ENCODE results near the gene DCLK1.

DNA sequence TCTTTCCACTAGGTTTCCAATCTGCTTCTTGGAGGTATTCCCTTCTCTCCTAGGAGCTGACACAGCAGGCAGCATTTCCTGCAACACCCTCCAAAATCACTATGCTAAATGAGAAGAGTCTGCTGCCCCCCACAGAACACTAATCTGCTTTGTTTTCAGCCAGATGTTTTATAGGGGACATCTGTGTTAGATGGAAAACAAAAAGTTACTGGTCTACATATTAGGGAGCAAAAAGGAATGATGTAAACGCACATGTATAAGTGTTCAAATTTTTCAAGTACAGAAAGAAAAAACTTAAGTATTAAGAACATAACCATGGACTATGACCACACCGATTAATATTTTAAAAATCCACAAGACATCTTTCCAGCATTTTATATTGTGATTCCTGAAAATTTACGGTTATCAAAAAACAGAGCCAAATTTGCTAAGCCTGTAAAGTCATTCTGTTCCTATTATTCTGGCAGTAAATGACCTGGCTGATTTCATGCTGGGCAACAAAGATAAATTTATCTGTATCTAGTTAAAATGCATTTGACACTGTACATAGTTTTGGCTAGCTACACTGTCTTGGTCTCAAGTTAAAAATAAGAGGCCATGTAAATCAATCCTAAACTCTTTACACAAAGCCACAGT, 63.3 kb downstream of the DCLK1 start:
- TF ChIP-seq, protein P1, sequence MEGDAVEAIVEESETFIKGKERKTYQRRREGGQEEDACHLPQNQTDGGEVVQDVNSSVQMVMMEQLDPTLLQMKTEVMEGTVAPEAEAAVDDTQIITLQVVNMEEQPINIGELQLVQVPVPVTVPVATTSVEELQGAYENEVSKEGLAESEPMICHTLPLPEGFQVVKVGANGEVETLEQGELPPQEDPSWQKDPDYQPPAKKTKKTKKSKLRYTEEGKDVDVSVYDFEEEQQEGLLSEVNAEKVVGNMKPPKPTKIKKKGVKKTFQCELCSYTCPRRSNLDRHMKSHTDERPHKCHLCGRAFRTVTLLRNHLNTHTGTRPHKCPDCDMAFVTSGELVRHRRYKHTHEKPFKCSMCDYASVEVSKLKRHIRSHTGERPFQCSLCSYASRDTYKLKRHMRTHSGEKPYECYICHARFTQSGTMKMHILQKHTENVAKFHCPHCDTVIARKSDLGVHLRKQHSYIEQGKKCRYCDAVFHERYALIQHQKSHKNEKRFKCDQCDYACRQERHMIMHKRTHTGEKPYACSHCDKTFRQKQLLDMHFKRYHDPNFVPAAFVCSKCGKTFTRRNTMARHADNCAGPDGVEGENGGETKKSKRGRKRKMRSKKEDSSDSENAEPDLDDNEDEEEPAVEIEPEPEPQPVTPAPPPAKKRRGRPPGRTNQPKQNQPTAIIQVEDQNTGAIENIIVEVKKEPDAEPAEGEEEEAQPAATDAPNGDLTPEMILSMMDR (IDR thresholded peaks at IDR 0.05) = no peak
- TF ChIP-seq POLR2AphosphoS5 (IDR thresholded peaks at IDR 0.05) (no peak), POLR2A (IDR thresholded peaks at IDR 0.05; ENCODE audit: low read depth) (no peak), EP300 (IDR thresholded peaks at IDR 0.05) (no peak)

Measured in esophagus muscularis mucosa (tissue), 4 donors.